Sigmoid colon (tissue), 7 donors: ENCODE measurements around the gene KLF17. TPM values are rescaled to one million over a fixed set of nuclear protein-coding genes. Genes with fewer than 3 reads are reported as not detected.

Source experiments
- DNase-seq: peaks from one replicate; pipeline ENCODE4 v3.0.0-alpha.2; 2019
- H3K27ac ChIP-seq, 4 donors: fragments of 200-600 bp; sonication (generic); one replicate each; pipeline ENCODE4 v1.5.1; 2016 to 2019; ENCODE audit warnings: mild to moderate bottlenecking in 1 of 4
- H3K27me3 ChIP-seq, 3 donors: fragments of 200-600 bp; sonication (generic); one replicate each; pipeline ENCODE4 v1.5.1; 2019; ENCODE audit warnings: mild to moderate bottlenecking in 1 of 3
- H3K36me3 ChIP-seq, 4 donors: fragments of 200-600 bp; sonication (generic); one replicate each; pipeline ENCODE4 v1.5.1; 2016 to 2019
- H3K4me1 ChIP-seq, 4 donors: fragments of 200-600 bp; sonication (generic); one replicate each; pipeline ENCODE4 v1.5.1; 2017 to 2019
- H3K4me3 ChIP-seq, 4 donors: fragments of 200-600 bp; sonication (generic); one replicate each; pipeline ENCODE4 v1.5.1; 2017 to 2019; ENCODE audit warnings: mild to moderate bottlenecking in 2 of 4, moderate library complexity in 1 of 4
- H3K9me3 ChIP-seq, 4 donors: fragments of 200-600 bp in 3 of 4; sonication (generic) in 3 of 4; one replicate each; pipeline versions ENCODE4 v1.5.1 to v1.6.1; 2013 to 2019
- EP300 ChIP-seq, 4 donors: sonication (generic); formaldehyde crosslinking; IDR thresholded peaks; one replicate each; pipeline ENCODE4 v1.6.1; 2017; ENCODE audit warnings: antibody characterized with exemption in 4 of 4
- POLR2A ChIP-seq, 2 donors: fragments of 450-650 bp; IDR thresholded peaks; one replicate each; pipeline ENCODE4 v1.6.1; 2016; ENCODE audit warnings: antibody characterized with exemption in 2 of 2, mild to moderate bottlenecking in 2 of 2, moderate library complexity in 2 of 2
- POLR2AphosphoS5 ChIP-seq, 4 donors: sonication (generic); formaldehyde crosslinking; IDR thresholded peaks; one replicate each; pipeline ENCODE4 v1.6.1; 2017; ENCODE audit warnings: antibody characterized with exemption in 4 of 4
- WGBS, 2 donors: extraction: QIAGEN DNeasy Blood & Tissue Kit; methylation state at CpG; one replicate each; pipeline ENCODE4 v1.1.7; 2013; 5-methylcytosine and 5-hydroxymethylcytosine counted together
- intact Hi-C: fragments of 100-400 bp; cut with DNase I; formaldehyde crosslinking; loops from one replicate; pipeline ENCODE4 v1.15.1; 2023
- polyA plus RNA-seq, 3 donors: library from polyadenylated mRNA; stranded (reverse); fragments of 200-250 nt; gene quantifications; one replicate each; pipeline ENCODE4 v1.2.3, GENCODE V29; 2013
- total RNA-seq, 4 donors: library from RNA; depleted of rRNA; stranded (reverse); fragments of >200 nt; gene quantifications; one replicate each; pipeline ENCODE4 v1.1.0, GENCODE V29; 2016
- TF ChIP-seq, protein P1 (sequence below), 4 experiments: fragments of 450-650 bp in 3 of 4; fragments of 200-600 bp in 1 of 4; IDR thresholded peaks; one replicate each; pipeline ENCODE4 v1.5.1; 2016 to 2019; ENCODE audit warnings: antibody characterized with exemption in 4 of 4, mild to moderate bottlenecking in 3 of 4, moderate library complexity in 2 of 4
- donor health status: healthy with polysubstance abuse.
- donor health status: Bipolar disorder and iron deficiency.
- donor health status: healthy.

Gene KLF17
- total and polyA plus RNA-seq, 7 donors: 0.16 to 0.68 (median 0.28) TPM; not detected in 4

- intact Hi-C loops: no loop called here
- Histone ChIP-seq H3K4me3 (no peak overlapping the region), H3K4me1 (no peaks in the 10 kb centered on the region), H3K27me3 (no peaks in the 10 kb centered on the region), H3K36me3 (no peaks in the 10 kb centered on the region), H3K27ac (no peak overlapping the region), H3K9me3 (no peaks in the 10 kb centered on the region)
- TF ChIP-seq, protein P1, sequence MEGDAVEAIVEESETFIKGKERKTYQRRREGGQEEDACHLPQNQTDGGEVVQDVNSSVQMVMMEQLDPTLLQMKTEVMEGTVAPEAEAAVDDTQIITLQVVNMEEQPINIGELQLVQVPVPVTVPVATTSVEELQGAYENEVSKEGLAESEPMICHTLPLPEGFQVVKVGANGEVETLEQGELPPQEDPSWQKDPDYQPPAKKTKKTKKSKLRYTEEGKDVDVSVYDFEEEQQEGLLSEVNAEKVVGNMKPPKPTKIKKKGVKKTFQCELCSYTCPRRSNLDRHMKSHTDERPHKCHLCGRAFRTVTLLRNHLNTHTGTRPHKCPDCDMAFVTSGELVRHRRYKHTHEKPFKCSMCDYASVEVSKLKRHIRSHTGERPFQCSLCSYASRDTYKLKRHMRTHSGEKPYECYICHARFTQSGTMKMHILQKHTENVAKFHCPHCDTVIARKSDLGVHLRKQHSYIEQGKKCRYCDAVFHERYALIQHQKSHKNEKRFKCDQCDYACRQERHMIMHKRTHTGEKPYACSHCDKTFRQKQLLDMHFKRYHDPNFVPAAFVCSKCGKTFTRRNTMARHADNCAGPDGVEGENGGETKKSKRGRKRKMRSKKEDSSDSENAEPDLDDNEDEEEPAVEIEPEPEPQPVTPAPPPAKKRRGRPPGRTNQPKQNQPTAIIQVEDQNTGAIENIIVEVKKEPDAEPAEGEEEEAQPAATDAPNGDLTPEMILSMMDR (IDR thresholded peaks at IDR 0.05): no peak
- TF ChIP-seq POLR2AphosphoS5 (IDR thresholded peaks at IDR 0.05) (no peak), EP300 (IDR thresholded peaks at IDR 0.05) (no peak), POLR2A (IDR thresholded peaks at IDR 0.05) (no peak)
- 73 to 74% methylated on average over 46 of the region's 46 CpGs for WGBS, 2 donors
- no peak for DNase-seq
Measured at GRCh38 chr1:44103270-44104131, 15.1 kb upstream of the KLF17 start.

DNA sequence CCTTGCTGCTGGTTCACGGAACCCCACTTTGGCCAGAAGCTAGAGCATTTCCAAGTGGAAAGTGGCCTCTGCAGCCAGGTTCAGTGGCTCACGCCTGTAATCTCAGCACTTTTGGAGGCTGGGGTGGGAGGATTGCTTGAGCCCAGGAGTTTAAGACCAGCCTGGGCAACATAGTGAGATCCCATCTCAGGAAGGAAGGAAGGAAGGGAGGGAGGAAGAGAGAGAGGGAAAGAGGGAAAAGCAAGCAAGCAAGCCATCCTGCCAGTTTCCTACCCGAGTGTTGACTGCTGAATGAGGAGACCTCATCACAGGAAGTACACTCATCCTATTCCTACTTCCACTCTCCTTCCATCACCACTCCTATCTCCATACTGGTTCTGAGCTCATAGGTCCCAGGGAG is 12.8 kb upstream of the KLF17 start:
- intact Hi-C loops: no loop called here
- H3K4me1 ChIP-seq: no peaks in the 10 kb centered on the region
- WGBS, 2 donors: 80 to 88% methylated on average over 3 of the region's 3 CpGs
- TF ChIP-seq, protein P1 (IDR thresholded peaks at IDR 0.05): no peak
- TF ChIP-seq EP300 (IDR thresholded peaks at IDR 0.05) (no peak), POLR2AphosphoS5 (IDR thresholded peaks at IDR 0.05) (no peak), POLR2A (IDR thresholded peaks at IDR 0.05) (no peak)
- no peak overlapping the region for H3K27ac ChIP-seq
- no peak for DNase-seq
- H3K36me3 ChIP-seq: no peaks in the 10 kb centered on the region
- no peaks in the 10 kb centered on the region for H3K9me3 ChIP-seq
- no peaks in the 10 kb centered on the region for H3K27me3 ChIP-seq
- no peak overlapping the region for H3K4me3 ChIP-seq

GRCh38 chr1:44108241-44108640 is 10.4 kb upstream of the KLF17 start:
- intact Hi-C loops: no loop called here
- WGBS, 2 donors: 91 to 93% methylated on average over 1 of the region's 1 CpG
- Histone ChIP-seq H3K4me3 (no peak overlapping the region), H3K27me3 (no peaks in the 10 kb centered on the region), H3K4me1 (no peaks in the 10 kb centered on the region), H3K27ac (no peak overlapping the region), H3K9me3 (no peaks in the 10 kb centered on the region), H3K36me3 (no peaks in the 10 kb centered on the region)
- TF ChIP-seq POLR2A (IDR thresholded peaks at IDR 0.05) (no peak), POLR2AphosphoS5 (IDR thresholded peaks at IDR 0.05) (no peak)
- DNase-seq: no peak

GRCh38 chr1:44108971-44109370 is 9.7 kb upstream of the KLF17 start:
- H3K9me3 ChIP-seq: no peaks in the 10 kb centered on the region
- H3K27ac ChIP-seq: no peak overlapping the region
- no peaks in the 10 kb centered on the region for H3K36me3 ChIP-seq
- TF ChIP-seq POLR2AphosphoS5 (IDR thresholded peaks at IDR 0.05) (no peak), POLR2A (IDR thresholded peaks at IDR 0.05) (no peak), EP300 (IDR thresholded peaks at IDR 0.05) (no peak)
- TF ChIP-seq, protein P1 (IDR thresholded peaks at IDR 0.05): no peak
- no peak for DNase-seq
- no peaks in the 10 kb centered on the region for H3K27me3 ChIP-seq
- 89 to 94% methylated on average over 1 of the region's 1 CpG for WGBS, 2 donors
- H3K4me1 ChIP-seq: no peaks in the 10 kb centered on the region
- no peak overlapping the region for H3K4me3 ChIP-seq
- intact Hi-C loops: no loop called here

DNA sequence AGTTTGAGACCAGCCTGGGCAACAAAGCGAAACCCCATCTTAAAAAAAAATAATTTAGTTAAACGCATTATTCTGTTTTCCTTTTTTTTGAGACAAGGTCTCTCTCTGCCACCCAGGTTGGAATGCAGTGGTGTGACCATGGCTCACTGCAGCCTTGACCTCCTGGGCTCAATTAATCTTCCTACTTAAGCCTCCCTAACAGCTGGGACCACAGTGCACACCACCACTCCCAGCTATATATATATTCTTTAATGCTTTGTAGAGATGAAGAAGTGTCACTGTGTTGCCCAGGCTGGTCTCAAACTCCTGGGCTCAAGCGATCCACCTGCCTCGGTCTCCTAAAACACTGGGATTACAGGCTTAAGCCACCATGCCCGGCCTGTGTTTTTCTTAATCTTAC is 7.7 kb upstream of the KLF17 start:
- no peak for DNase-seq
- intact Hi-C loops: no loop called here
- WGBS, 2 donors: 91 to 97% methylated on average over 5 of the region's 5 CpGs
- TF ChIP-seq POLR2A (IDR thresholded peaks at IDR 0.05) (no peak), POLR2AphosphoS5 (IDR thresholded peaks at IDR 0.05) (no peak), EP300 (IDR thresholded peaks at IDR 0.05) (no peak)
- TF ChIP-seq, protein P1 (IDR thresholded peaks at IDR 0.05): no peak
- H3K4me3 ChIP-seq: no peak overlapping the region
- no peak overlapping the region for H3K27ac ChIP-seq
- no peaks in the 10 kb centered on the region for H3K9me3 ChIP-seq
- H3K27me3 ChIP-seq: no peaks in the 10 kb centered on the region
- H3K4me1 ChIP-seq: no peaks in the 10 kb centered on the region
- H3K36me3 ChIP-seq: no peaks in the 10 kb centered on the region
